NCI-H1105 (cell line): Measurements from ENCODE around the gene TEAD2.
A peak's percentile ranks its signal among the peaks of the same experiment; 100 is the strongest.
"Not testable (repeated sequence)": the region's sequence is repeated elsewhere in the genome, so short reads cannot be mapped to it uniquely, and the experiment has no call there.

ENCODE experiments used
- DNase-seq: peaks from one replicate; lab custom pipeline; 2025; lab: John Stamatoyannopoulos, UW

TEAD2 gene

GRCh38 chr19:49333418-49333805, 28.8 kb downstream of the TEAD2 start:
- no peak for DNase-seq

DNA sequence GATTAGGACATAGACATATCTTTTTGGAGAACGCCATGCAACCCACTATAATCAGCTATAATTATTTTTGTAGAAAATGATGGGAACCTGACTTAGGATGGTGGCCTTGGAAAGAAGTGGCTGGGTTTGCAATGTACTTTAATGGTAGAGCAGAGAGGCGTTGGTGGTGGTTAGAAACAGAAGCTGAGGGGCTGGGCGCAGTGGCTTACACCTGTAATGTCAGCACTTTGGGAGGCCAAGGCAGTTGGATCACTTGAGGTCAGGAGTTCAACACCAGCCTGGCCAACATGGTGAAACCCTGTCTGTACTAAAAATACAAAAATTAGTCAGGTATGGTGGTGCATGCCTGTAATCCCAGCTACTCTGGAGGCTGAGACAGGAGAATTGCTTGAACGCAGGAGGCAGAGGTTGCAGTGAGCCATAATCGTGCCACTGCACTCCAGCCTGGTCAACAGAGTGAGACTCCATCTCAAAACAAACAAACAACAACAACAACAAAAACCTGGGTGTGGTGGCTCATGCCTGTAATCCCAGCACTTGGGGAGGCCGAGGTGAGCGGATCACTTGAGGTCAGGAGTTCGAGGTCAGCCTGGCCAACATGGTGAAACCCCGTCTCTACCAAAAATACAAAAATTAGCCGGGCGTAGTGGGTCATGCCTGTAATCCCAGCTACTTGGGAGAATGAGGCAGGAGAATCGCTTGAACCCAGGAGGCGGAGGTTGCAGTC, 29.4 kb downstream of the TEAD2 start:
- DNase-seq, result not testable (repeated sequence)

DNA sequence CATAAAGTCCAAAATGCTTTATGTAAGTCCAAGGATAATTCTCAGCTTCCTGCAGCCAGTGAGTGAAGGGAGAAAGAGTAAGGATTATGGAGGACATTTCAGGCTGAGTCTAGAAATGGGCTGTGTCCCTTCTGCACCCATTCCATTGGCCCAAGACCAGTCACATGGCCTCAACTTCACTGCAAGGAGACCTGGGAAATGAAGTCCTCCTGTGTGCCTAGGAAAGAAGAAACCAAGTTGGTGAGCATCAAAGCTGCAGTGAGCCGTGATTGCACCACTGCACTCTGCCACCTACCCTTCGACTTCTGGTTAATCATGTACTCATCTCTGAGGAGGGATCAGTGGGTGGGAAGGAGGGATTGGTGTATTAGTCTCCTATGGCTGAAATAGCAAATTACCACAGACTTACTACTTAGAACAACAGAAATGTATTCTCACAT, 30.6 kb downstream of the TEAD2 start:
- DNase-seq, result no peak

- DNase-seq, result not testable (repeated sequence)
These were observed 31.0 kb downstream of the TEAD2 start for GRCh38 chr19:49331187-49331586.

DNA sequence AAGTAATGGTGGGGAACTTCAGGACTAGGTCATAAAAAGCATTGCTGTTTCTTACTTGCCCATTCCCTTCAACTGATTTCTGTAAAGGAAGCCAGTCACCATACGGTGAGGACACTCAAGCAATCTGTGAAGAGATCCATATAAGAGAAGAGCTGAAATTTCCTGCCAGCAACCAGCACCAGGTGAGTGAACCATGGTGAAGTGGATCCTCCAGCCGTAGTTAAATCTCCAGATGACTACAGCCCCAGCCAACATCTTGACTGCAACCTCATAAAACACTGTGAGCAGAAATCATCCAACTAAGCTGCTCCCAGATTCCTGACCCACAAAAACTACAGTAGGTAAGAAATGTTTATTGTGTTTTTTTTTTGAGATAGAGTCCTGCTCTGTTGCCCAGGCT, 33.5 kb downstream of the TEAD2 start:
- no peak for DNase-seq

DNA sequence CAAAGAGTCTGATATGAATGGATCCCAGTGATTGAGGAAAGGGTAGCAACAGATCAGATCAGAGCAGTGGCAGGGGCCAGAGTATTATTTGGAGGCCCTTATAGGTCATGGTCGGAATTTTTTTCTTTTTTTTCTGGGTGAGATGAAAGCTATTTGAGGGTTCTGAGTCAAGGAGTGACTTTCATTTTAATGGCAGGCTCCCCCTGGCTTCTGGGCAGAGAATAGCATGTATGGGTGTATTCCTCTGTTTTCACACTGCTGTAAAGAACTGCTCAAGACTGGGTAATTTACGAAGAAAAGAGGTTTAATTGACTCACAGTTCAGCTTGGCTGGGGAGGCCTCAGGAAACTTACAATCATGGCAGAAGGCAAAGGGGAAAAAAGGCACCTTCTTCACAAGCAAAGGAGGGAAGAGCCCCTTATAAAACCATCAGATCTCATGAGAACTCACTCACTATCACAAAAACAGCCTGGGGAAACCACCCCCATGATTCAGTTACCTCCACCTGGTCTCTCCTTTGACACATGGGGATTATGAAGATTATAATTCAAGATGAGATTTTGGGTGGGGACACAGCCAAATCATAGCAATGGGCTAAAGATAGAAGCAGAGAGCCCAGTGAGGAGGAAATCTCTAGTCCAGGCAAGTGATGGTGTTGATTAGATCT, 34.2 kb downstream of the TEAD2 start:
- no peak for DNase-seq

DNA sequence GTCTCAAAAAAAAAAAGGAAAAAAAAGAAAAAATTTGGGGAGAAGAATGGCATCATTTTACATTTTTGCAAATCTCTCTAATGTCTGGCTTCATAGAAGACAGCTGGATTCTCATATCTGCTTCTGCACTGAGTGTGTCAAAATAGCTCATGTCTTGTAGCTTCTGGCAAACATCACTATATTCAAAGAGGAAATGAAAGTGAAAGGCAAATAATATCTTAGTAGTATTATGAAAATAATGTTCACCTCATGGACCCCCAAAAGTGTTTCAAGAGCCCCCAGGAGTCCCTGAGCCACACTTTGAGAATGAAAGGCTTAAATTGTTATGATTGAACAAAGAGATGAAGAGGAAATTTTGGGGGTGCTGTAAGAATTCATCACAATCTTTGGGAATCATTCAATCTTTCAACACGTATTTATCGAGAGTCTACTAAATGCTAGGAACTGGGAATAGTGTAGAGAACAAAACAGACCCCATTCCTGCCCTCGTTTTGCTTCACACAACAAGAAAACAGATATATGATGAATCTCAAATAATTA, 36.0 kb downstream of the TEAD2 start:
- DNase-seq, result no peak

DNA sequence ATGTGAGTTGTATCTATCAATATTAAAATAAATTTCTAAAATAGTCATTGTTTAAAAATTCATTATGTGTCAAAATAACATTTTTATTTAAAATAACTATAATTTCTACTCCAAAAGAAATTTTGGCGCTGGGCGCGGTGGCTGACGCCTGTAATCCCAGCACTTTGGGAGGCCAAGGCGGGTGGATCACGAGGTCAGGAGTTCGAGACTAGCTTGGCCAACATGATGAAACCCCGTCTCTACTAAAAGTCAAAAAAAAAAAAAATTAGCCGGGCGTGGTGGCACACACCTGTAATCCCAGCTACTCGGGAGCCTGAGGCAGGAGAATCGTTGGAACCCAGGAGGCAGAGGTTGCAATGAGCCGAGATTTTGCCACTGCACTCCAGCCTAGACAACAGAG, 36.5 kb downstream of the TEAD2 start:
- not testable (repeated sequence) for DNase-seq

DNA sequence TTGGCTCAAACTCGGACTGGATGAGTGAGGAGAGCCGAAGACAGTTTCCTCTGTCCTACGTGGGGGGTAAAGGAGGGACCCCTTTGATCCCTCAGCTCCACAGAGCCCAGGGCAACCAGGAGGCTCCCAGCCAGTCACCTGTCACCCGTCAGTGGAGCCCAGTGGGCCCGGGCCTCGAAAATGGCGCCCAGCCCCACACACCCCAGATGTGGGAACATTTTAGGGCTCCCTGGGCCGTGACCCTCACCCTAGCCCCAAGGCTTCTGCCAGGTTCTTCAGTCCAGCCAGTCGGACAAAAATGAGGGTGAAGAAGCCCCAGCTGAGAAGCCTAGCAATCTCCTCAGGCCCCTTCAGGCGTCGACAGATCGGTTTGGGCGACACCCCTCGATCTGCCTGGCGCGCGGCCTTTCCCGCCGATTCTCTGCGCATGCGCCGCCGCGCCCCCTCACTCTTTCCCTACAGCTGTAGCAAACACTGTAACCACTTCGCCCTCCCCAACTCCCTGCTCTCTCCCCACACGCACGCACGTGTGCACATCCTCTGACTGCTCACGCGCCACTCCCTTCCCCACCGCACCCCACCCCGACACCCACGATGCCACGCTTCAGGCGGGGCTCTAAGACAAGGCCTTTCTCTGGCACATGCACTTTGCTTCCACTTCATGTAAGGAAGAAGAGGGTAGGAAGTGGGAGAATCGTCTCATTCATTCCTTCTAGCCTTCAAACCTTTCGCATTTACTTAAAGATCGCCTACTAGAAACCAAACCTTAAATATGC, 37.2 kb downstream of the TEAD2 start, which contains the start of gene SLC6A16:
TSS of gene SLC6A16 (minus strand) at position 391 of the 776 bp plus-strand sequence. CDS start 13,844 bp downstream, outside the sequence.
- no peak for DNase-seq

DNA sequence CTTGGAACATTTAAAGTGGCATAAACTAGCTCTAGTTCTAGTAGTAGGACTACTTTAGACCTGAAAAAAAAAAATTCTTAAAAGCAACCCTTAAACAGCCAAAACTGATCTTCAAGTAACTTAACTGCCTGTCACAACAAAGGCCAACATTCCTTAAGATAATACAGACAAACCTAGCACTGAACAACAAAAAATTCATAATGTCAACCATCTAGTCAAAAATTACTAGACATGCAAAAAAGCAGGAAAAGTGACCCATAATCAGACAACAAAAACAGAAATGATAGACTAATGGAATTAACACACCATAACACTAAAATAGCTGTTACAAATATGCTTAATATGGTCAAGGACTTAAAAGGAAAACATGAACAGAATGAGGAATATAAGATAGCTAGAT, 43.9 kb downstream of the TEAD2 start:
- no peak for DNase-seq

DNA sequence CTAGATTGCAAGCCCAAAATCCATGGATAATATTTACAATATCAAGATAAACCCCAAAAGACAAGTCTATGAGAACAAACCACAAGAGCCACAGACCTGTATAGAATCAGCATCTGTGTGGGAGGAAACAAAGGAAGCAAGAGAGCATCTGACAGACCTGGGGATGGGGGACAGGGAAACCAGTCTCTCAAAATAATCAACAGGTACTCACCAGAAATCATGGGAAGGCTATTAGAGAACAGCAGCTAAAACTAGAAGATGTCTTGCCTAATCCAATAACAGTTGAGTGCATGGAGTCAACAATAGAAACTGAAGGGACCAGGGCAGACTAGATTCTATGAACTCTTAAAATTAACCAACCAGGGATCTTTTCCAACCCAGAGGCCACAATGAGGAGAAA, 45.9 kb downstream of the TEAD2 start:
- DNase-seq, result no peak

DNA sequence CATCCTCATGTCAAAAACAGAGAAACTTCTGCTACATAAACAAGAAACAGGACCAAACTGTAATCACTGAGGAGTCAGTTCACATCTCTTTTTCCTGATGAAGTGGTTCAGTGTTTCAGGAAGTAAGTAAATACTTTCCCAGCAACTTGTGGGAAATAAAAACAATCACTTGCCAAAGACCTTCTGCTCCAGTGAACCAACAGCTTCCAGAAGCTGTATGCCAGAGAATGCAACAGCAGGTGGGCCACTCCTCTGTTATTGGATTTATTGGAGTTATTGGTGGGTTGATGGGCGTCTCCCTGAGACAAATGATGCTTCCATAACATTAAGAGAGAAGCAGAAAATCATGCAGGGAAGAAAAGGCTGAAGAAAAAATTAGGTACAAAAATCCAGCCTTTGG, 47.1 kb downstream of the TEAD2 start:
- DNase-seq, result no peak

GRCh38 chr19:49309087-49309486, 53.1 kb downstream of the TEAD2 start:
- no peak for DNase-seq

GRCh38 chr19:49306734-49307133, 55.5 kb downstream of the TEAD2 start:
- not testable (repeated sequence) for DNase-seq

GRCh38 chr19:49301866-49302252, 60.4 kb downstream of the TEAD2 start:
- DNase-seq, result no peak

GRCh38 chr19:49301165-49301865, 60.9 kb downstream of the TEAD2 start:
- peak; percentile 56 for DNase-seq

GRCh38 chr19:49298653-49299052, 63.6 kb downstream of the TEAD2 start:
- not testable (repeated sequence) for DNase-seq

DNA sequence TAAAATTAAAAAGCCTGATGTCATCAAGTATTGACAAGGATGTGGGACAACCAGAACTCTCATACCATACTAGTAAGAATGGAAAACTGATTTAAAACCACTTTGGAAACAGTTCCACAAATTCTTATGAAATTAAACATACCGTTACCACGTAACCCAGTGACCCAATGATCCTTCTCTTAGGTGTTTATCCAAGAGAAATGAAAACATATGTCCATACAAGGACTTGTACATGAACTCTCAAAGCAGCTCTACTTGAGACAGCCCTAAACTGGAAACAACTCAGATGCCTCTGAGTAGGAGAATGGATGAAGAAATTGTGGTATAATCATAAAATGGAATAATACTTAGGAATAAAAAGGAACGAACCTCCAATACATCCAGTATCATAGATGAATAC, 64.8 kb downstream of the TEAD2 start:
- DNase-seq, result no peak

- no peak for DNase-seq
These were observed 66.9 kb downstream of the TEAD2 start for GRCh38 chr19:49295208-49295880.

DNA sequence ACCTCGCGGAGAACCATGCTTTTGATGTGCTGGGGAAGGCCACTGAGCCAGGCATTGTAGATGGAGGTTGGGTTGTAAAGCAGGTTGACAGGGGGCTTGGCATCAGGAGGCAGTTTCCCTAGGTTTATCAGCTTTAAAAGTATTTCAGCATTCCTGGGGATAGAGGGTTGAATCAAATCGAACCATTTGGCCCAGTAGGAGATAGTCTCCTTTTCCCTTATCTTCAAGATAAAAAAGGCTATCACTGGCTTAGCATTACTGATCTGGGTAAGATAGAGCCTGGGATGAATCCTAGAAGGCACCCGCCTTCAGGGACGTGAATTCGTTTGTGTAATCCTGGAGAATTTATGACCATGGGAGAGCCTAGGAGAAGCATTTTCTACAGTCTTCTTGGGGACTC, 67.8 kb downstream of the TEAD2 start:
- DNase-seq, result no peak
